Putamen (tissue), 1 donor: ENCODE data around the gene DPP9.
A peak's percentile ranks its signal among the peaks of the same experiment; 100 is the strongest.

Experiments used
- DNase-seq: peaks from one replicate; pipeline ENCODE4 v3.0.0-alpha.2; 2016; ENCODE audit warnings: low spot score

The DPP9 gene

DNA sequence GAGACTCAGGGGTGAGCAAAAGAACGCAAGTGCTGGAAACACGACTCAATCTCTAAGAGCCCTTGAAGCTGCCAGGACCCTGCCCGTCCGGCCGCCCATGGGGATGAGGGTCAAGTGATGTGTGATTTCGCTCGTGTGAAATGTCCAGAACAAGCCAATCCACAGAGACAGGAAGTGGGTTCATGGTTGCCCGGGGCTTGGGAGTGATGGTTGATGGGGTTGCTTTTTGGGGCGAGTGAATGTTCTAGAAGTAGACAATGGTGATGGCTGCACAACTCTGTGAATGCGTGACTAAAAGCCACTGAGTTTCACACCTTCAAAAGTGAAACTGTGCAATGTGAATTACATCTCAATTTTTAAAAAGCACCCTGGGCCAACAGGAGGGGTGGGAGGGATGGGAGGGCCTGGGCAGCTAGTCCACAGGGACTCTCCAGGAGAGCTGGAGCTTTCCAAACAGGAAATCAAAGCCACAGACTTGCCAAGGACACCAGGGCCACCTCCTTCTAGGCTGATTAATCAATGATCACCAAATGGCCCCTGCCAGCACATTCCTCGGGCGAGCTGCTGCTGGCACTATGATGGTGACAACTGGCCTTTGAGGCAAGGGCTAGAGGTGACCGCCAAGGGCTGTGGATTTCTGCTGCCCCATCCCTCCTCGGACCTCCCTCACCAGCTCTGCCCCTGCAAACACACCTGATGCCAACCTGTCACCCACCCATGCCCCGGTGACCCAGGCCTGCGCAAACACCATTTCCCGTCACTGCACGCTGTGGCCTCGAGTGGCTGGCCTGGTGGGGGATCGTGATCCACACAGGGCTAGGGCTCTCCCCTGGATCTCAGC is 14.0 kb downstream of the DPP9 start:
- DNase-seq, result no peak

DNA sequence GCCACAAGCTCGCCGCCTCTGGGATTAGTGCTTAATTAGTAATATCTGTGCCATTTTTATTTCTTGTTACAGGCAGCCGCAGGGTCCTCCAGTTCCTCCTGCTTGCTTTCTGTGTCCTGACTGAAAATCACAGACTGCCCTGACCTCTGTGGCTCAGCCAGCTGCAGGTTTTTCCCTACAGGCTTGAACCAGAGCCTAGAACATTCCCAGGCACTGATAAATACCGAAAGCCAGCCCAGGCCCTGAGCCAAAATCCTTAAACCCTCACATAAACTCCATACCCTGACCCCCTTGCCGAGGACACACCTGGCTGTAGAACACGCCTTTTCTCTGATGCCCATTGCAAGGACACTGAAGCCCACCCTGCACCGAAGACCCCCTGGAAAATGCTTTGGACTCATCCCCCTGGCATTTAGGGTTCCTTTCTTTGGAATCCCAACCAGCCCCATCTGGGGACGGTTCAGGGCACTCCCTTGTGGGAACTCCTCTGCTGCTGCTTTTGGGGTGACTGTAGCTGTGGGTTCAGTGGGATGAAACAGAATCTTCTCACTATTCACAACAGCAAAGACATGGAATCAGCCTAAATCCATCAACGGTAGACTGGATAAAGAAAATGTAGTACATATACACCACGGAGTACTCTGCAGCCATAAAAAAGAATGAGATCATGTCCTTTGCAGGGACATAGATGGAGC is 15.5 kb downstream of the DPP9 start:
- no peak for DNase-seq

DNA sequence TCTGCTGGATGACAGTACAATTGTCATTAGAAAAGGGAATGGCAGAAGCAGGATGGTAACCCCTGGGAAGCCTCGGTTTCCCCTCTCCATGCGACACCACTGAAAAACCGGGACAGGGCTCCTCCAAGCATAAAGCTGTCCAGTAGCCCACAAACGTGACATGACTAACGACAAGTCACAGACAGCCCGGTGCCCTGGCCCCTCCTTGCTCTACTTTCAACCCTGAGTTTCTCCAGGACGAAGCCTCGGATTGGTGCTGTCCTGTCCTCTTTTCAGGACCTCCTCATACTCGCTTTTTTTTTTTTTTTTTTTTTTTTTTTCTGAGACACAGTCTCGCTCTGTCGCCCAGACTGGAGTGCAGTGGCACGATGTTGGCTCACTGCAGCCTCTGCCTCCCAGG is 16.3 kb downstream of the DPP9 start:
- DNase-seq, result no peak

- no peak for DNase-seq
Observed at GRCh38 chr19:4705413-4706131, 18.1 kb downstream of the DPP9 start.

- DNase-seq, result no peak
Observed at GRCh38 chr19:4704317-4704673, 19.3 kb downstream of the DPP9 start.

DNA sequence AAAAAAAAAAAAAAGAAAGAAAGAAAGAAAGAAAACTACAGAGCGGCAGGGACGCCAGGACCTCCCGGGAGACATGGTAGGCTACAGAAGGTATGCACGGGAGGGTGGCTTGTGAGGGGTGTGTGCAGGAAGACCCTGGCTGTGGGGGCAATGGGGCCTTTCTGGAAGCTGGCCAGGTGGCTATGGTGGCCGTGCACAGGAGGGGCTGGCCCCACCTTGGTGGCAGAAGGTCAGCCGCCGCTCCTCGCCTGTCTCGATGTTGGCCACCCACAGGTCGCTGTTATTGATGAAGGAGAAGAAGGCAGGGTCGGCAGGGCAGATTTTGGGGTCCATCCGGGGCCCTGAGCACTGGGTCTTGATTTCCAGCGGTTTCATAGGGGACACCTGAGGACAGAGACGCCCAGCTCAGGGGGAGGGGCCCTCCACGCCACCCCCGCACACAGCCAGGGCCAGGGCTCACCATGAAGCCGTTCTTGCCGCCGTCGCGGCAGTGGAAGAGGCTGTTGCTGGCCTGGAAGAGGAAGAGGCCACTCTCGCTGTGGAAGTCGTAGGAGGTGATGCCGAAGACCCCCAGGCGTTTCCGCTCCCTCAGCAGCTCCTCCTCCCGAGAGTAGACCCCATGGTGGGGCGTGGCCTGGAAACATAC is 19.8 kb downstream of the DPP9 start:
- DNase-seq, result no peak

GRCh38 chr19:4702764-4703163 is 20.9 kb downstream of the DPP9 start:
- no peak for DNase-seq

- no peak for DNase-seq
Observed at GRCh38 chr19:4701557-4701956, 22.1 kb downstream of the DPP9 start.

GRCh38 chr19:4700693-4700970 is 23.0 kb downstream of the DPP9 start:
- no peak for DNase-seq

GRCh38 chr19:4699826-4700692 is 23.6 kb downstream of the DPP9 start:
- DNase-seq, result no peak

- DNase-seq, result no peak
Observed at GRCh38 chr19:4697304-4697703, 26.3 kb downstream of the DPP9 start.

DNA sequence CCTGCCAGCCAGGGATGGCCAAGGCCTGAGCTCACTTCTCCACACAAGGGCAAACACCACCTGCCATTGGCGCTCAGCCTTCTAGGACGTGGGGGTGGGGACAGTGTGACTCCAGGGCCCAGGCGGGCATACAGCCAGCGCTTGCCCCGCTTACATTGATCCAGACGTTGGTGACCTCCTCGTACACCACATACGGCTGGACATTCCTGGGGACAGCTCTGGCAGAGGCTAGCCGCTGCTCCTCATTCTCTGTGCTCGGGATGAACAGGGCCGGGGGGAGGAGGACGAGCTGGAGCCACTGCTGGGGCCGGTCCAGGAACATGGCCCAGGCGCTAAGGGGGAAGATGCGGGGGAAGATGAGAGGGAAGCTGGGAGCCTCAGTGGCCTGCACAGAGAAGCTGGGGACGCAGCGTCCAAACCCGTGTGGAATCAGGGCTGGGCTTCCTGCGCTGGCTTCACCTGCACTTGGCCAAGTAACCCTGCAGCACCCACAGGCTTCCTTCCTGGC is 28.4 kb downstream of the DPP9 start:
- DNase-seq, result no peak

GRCh38 chr19:4694211-4694987 is 29.2 kb downstream of the DPP9 start:
- peak; percentile 34 for DNase-seq

DNA sequence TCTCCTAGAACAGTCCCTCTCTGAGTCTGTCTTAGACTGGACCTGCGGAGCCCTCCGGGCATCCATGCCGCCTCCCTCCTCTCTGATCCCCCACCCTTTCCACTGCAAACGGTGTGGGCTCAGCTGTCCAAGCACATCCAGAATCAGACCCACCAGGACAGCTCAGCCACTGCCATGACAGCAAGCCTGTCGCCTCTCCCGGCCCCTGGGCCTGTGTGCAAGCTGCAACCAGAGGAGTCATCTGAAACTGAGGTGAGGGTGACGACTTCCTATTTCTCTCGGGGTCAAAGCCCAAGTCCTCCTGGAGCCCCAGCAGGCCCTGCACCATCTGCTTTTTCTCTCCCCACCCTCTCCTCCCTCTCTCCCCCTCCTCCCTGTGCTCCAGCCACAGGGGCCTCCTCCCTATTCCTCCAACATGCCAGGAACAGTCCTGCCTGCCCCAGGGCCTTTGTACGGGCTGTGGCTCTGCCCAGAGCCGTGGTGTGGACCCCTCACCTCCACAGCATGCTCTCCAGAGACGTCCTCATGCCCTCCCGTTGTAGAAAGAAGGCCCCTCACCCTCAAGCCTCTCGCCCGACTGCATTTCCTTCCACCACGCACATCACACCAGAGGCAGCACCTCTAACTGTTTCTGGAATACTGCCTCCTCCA is 30.0 kb downstream of the DPP9 start:
- DNase-seq, result no peak

- DNase-seq, result no peak
Observed at GRCh38 chr19:4693078-4693350, 30.6 kb downstream of the DPP9 start.

- DNase-seq, result no peak
Observed at GRCh38 chr19:4692251-4693077, 31.2 kb downstream of the DPP9 start.

- DNase-seq, result no peak
Observed at GRCh38 chr19:4691373-4691772, 32.3 kb downstream of the DPP9 start.

- no peak for DNase-seq
Observed at GRCh38 chr19:4690361-4690760, 33.3 kb downstream of the DPP9 start.

- DNase-seq, result no peak
Observed at GRCh38 chr19:4689403-4689802, 34.2 kb downstream of the DPP9 start.

GRCh38 chr19:4688587-4688986 is 35.1 kb downstream of the DPP9 start:
- no peak for DNase-seq
